DOHH2 (cell line): Measurements from ENCODE around the gene MS4A18.

Source experiments
- CTCF ChIP-seq: fragments of 200-600 bp; sonication (generic); IDR thresholded peaks from one replicate; pipeline ENCODE4 v1.5.1; 2014; ENCODE audit warnings: antibody characterized with exemption, mild to moderate bottlenecking, low read depth, low read length; ENCODE audit not compliant: poor library complexity, severe bottlenecking
- EZH2phosphoT487 ChIP-seq: fragments of 200-600 bp; sonication (generic); IDR thresholded peaks from 2 replicates; pipeline ENCODE4 v1.6.1; 2017; ENCODE audit warnings: borderline replicate concordance, mild to moderate bottlenecking, antibody characterized with exemption, low read length, moderate library complexity, mixed read lengths

- TF ChIP-seq CTCF, result no peak
- TF ChIP-seq EZH2phosphoT487, result no peak
Measured at GRCh38 chr11:60783141-60783484, 58.6 kb downstream of the MS4A18 start.
